SU-DHL-6 (cell line): Measurements from ENCODE around the gene CLEC18C.
"Not testable (repeated sequence)": the region's sequence is repeated elsewhere in the genome, so short reads cannot be mapped to it uniquely, and the experiment has no call there.

Experiments used
- H2AFZ ChIP-seq: fragments of 200-600 bp; sonication (generic); 2 replicates; pipeline ENCODE4 v1.6.1; 2014; ENCODE audit warnings: low read depth, mild to moderate bottlenecking, moderate library complexity, mixed read lengths, antibody characterized with exemption, low read length; ENCODE audit not compliant: severe bottlenecking
- H3F3A ChIP-seq: fragments of 200-600 bp; shearing (Covaris generic); 2 replicates; pipeline ENCODE4 v1.6.0; 2016; ENCODE audit warnings: antibody characterized with exemption, mild to moderate bottlenecking; ENCODE audit not compliant: insufficient read depth
- H3K27ac ChIP-seq: fragments of 200-600 bp; sonication (generic); 2 replicates; pipeline ENCODE4 v1.5.1; 2016; ENCODE audit warnings: low read depth, mild to moderate bottlenecking, low read length, moderate library complexity, mixed read lengths
- H3K27me3 ChIP-seq: fragments of 200-600 bp; sonication (generic), shearing (Covaris generic); 2 replicates; pipeline ENCODE4 v1.6.0; 2014; ENCODE audit warnings: mild to moderate bottlenecking, low read length
- H3K36me3 ChIP-seq: fragments of 200-600 bp; sonication (generic); 2 replicates; pipeline ENCODE4 v1.6.1; 2014; ENCODE audit warnings: mild to moderate bottlenecking, low read length, mixed read lengths
- H3K4me2 ChIP-seq: fragments of 300-600, 200-600 bp; shearing (Covaris generic), sonication (generic); 2 replicates; pipeline ENCODE4 v1.6.0; 2014; ENCODE audit warnings: low read length, low read depth, mild to moderate bottlenecking; ENCODE audit not compliant: poor library complexity, severe bottlenecking
- H3K4me3 ChIP-seq: fragments of 200-600 bp; sonication (generic); 2 replicates; pipeline ENCODE4 v1.5.1; 2014; ENCODE audit warnings: antibody characterized with exemption, low read length, mild to moderate bottlenecking, mixed read lengths; ENCODE audit not compliant: insufficient read depth, poor library complexity, severe bottlenecking
- H3K79me2 ChIP-seq: fragments of 200-600 bp; sonication (generic); 2 replicates; pipeline ENCODE4 v1.6.1; 2014; ENCODE audit warnings: mild to moderate bottlenecking, low read length, moderate library complexity; ENCODE audit not compliant: insufficient read depth
- H3K9ac ChIP-seq: fragments of 200-600 bp; sonication (generic); 2 replicates; pipeline ENCODE4 v1.7.0; 2014; ENCODE audit warnings: mild to moderate bottlenecking, low read length
- H3K9me2 ChIP-seq: fragments of 200-600 bp; sonication (generic); replicated peaks from 2 replicates; pipeline ENCODE4 v1.6.1; 2014; ENCODE audit warnings: low read length; ENCODE audit not compliant: insufficient read depth
- H3K9me3 ChIP-seq: fragments of 200-600 bp; sonication (generic); 2 replicates; pipeline ENCODE4 v1.6.1; 2014; ENCODE audit warnings: low read length, mixed read lengths; ENCODE audit not compliant: insufficient read depth
- H4K20me1 ChIP-seq: fragments of 200-600 bp; sonication (generic); 2 replicates; pipeline ENCODE4 v1.6.1; 2014; ENCODE audit warnings: low read depth, mild to moderate bottlenecking, antibody characterized with exemption, low read length, moderate library complexity, mixed read lengths

The CLEC18C gene

DNA sequence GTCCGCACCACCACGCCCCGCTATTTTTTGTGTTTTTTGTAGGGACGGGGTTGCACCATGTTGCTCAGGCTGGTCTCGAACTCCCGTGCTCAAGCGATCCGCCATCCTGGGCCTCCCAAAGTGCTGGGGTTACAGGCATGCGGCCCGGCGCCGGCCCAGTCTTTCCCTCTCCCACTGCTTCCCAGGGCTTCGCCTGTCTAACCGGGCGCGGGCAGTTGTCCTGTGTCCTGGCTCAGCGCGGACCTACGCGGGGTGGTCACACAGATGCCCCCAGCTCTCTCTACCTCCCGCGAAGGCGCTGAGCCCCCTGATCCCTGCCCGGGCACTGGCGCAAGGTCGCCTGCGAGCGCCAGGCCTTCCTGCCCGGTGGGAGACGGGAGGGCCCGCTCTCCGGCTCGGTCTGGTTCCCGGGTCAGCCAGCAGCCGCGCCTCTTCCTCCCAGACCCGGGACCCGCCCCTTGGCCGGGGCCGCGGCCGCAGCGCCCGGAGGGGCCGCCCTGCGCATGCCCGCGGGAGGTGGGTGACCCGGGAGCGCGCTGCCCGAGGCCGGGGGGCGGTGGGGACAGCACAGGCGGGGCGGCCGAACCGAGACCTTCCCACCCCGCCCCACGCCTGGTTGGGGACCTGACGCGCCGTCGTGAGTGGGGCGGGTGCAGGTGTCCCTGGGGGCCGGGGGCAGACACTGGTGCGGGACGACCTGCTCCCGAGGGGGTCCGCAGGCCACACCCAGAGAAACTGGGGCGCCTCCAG is 14.4 kb downstream of the CLEC18C start:
- H3K9me2 ChIP-seq, H2AFZ ChIP-seq, H3K9ac ChIP-seq, H3K4me2 ChIP-seq, H3K4me3 ChIP-seq, H3K79me2 ChIP-seq, H4K20me1 ChIP-seq, H3K27ac ChIP-seq, H3K27me3 ChIP-seq, H3K9me3 ChIP-seq, H3K36me3 ChIP-seq, H3F3A ChIP-seq: not testable (repeated sequence)

DNA sequence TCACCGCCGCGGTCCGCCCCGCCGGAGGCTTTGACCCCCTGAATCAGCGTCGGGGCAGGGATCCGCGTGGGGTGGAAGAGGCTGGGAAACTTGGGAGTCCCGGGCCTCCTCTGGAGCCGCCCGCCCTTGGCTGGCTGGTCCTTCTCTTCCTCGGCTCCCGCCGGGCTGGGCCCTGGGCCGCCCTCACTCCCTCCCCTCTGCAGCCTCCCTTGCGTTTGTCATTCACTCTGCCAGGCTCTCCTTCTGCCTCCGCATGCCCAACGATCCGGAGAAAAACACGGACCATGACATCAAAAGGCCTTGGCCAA is 15.0 kb downstream of the CLEC18C start:
- not testable (repeated sequence) for H3K9ac ChIP-seq, H3K4me3 ChIP-seq, H3K4me2 ChIP-seq

DNA sequence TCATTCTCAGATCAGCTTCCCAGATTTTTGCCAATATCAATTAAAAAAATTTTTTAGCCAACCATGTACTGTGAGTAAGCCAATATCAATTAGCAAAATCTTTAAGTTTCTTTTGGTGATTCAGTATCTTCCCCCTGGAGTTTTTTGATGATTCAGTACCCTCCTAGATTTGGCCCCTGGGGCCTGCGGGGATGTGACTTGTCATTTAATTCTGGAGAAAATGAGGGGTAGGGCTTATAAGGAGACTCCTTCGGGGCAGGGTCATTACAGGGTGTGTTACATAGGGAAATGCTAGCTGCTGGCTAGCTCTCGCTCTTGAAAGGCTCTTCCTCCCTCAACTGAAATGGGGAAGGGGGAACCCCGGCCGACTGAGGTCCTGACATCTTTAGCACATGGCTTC is 17.0 kb downstream of the CLEC18C start:
- not testable (repeated sequence) for H2AFZ ChIP-seq, H4K20me1 ChIP-seq, H3K27me3 ChIP-seq, H3K9me2 ChIP-seq, H3K4me3 ChIP-seq, H3F3A ChIP-seq, H3K36me3 ChIP-seq, H3K27ac ChIP-seq, H3K4me2 ChIP-seq, H3K9me3 ChIP-seq, H3K79me2 ChIP-seq, H3K9ac ChIP-seq

More for the DNA sequence above, 15.0 kb downstream of the CLEC18C start:
- not testable (repeated sequence) for H2AFZ ChIP-seq, H3K36me3 ChIP-seq, H3F3A ChIP-seq, H3K79me2 ChIP-seq, H3K9me3 ChIP-seq, H4K20me1 ChIP-seq, H3K27me3 ChIP-seq, H3K27ac ChIP-seq, H3K9me2 ChIP-seq

DNA sequence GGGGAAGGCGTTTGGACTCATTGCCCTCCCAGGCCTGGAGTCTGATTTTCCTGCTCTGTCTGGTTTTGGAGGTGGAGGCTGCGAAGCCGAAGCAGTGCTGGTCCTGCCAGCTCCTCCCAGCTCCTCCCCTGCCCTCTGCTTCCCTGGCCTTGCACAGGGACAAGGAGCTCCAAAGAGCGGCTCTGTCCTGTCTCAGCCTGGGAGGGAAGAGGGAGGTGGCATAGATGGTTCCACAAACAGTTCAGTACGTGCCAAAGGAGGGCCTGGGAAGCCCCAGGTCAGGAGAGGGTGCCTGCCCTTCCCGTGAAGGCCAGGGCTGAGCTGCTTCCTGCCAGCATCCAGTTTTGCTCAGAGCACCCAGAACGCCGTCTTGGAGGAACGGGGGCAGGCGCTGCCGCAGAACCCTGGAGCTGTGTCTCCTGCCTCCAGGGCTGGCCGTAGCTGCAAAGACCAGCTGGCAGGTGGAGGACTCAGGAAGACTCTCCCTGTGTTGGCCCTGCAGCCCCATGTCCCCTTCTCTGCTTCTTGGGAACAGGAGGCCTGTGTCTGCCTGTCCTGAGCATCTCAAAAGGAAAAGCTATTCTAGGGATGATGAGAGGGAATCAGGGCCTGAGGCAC is 23.2 kb downstream of the CLEC18C start:
- H4K20me1 ChIP-seq, H3K9me3 ChIP-seq, H3K9ac ChIP-seq, H3K4me2 ChIP-seq, H3K9me2 ChIP-seq, H3K79me2 ChIP-seq, H2AFZ ChIP-seq, H3K27me3 ChIP-seq, H3K36me3 ChIP-seq, H3F3A ChIP-seq, H3K27ac ChIP-seq, H3K4me3 ChIP-seq: not testable (repeated sequence)

DNA sequence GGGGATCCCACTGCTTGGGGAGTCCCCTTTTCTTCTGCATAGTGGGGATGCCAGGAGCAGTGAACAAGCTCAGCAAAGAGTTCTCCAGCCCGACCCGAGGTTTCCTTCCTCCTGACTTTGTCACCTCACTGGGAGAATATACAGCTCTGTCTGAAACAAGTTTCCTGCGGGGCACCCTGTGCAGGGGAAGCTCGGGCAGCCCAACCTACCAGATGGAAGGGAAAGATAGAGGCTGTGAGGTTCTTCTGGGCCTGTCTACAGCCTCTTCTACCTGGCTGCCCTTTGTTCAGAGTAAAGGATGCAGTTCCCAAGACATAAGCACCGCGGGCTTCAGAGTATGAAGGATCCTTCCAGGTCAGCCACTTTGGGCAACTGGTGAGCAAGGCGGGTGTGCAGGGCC is 24.0 kb downstream of the CLEC18C start:
- not testable (repeated sequence) for H3K36me3 ChIP-seq, H3K79me2 ChIP-seq, H3F3A ChIP-seq, H3K9me3 ChIP-seq, H3K27ac ChIP-seq, H3K9me2 ChIP-seq, H3K4me3 ChIP-seq, H4K20me1 ChIP-seq, H3K27me3 ChIP-seq, H3K4me2 ChIP-seq, H3K9ac ChIP-seq, H2AFZ ChIP-seq

DNA sequence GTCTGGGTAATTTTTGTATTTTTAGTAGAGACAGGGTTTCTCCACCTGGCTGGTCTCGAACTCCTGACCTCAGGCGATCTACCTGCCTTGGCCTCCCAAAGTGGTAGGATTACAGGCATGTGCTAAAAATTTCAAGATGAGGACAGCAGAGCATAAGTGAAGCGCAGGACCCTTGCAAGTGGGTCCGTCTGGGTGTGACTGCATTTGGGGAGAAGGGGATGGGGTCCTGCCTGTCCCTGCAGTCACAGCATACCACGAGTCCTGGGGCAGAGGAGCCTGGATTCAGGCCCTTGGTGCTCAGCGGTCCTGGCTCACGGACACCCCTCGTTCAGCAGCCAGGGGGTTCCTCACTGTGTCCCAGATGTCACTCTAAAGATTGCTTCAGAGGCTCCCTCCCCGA is 24.6 kb downstream of the CLEC18C start:
- not testable (repeated sequence) for H3K27ac ChIP-seq, H3K27me3 ChIP-seq, H3K4me2 ChIP-seq, H3K79me2 ChIP-seq, H3K9me3 ChIP-seq, H3K36me3 ChIP-seq, H3K9ac ChIP-seq, H4K20me1 ChIP-seq, H3F3A ChIP-seq, H2AFZ ChIP-seq, H3K4me3 ChIP-seq, H3K9me2 ChIP-seq

DNA sequence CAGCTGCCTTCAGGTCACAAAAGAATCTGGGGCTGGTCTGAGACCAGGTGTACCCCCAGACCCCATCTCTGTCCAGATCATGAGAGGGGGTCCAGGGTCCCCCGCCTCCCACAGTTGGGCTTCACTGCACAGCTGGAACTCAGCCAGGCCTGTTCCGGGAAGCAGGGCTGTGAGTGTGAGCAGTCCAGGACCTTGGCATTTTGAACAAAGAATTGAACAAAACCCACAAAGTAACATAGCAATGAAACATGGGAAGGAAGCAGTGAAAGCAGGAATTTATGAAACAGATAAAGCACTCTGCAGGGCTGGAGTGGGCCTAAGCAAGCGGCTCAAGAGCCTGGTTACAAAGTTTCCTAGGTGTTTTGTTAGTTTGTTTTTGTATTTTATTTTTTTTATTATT is 25.1 kb downstream of the CLEC18C start:
- not testable (repeated sequence) for H3K4me3 ChIP-seq, H3K9ac ChIP-seq, H3K79me2 ChIP-seq, H3K36me3 ChIP-seq, H3F3A ChIP-seq, H3K27ac ChIP-seq, H4K20me1 ChIP-seq, H3K9me2 ChIP-seq, H3K27me3 ChIP-seq, H3K9me3 ChIP-seq, H2AFZ ChIP-seq, H3K4me2 ChIP-seq

DNA sequence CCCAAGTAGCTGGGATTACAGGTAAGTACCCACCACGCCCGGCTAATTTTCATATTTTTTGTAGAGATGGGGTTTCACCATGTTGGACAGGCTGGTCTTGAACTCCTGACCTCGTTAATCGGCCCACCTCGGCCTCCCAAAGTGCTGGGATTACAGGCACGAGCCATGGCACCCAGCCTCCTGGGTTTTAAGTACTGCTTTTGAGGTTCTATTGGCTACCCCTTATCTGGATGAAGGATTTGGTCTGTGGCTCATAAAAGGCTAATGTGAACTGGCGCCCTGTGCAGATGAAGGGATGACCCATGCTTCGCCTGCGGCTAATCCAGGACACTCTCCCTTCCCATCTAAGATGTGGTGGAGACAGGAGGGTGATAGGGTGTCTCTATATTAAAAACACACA is 25.6 kb downstream of the CLEC18C start:
- not testable (repeated sequence) for H3K27me3 ChIP-seq, H3K9me3 ChIP-seq, H3K4me2 ChIP-seq, H2AFZ ChIP-seq, H3K9ac ChIP-seq, H3K27ac ChIP-seq, H3F3A ChIP-seq, H4K20me1 ChIP-seq, H3K36me3 ChIP-seq, H3K9me2 ChIP-seq, H3K4me3 ChIP-seq, H3K79me2 ChIP-seq
